Astrocyte (in vitro differentiated cells and primary cell): ENCODE results near the gene LRRTM3.

Experiments used
- EZH2 ChIP-seq: IDR thresholded peaks from 2 replicates; pipeline ENCODE4 v1.6.1; 2012; ENCODE audit warnings: mild to moderate bottlenecking, low read length, inconsistent platforms; ENCODE audit not compliant: insufficient read depth
- TF ChIP-seq, protein P1 (sequence below): IDR thresholded peaks from 2 replicates; pipeline ENCODE4 v1.5.1; 2011; ENCODE audit warnings: low read depth, mild to moderate bottlenecking, inconsistent platforms, low read length, moderate library complexity; ENCODE audit not compliant: insufficient read depth

- TF ChIP-seq EZH2 = no peak
- TF ChIP-seq, protein P1, sequence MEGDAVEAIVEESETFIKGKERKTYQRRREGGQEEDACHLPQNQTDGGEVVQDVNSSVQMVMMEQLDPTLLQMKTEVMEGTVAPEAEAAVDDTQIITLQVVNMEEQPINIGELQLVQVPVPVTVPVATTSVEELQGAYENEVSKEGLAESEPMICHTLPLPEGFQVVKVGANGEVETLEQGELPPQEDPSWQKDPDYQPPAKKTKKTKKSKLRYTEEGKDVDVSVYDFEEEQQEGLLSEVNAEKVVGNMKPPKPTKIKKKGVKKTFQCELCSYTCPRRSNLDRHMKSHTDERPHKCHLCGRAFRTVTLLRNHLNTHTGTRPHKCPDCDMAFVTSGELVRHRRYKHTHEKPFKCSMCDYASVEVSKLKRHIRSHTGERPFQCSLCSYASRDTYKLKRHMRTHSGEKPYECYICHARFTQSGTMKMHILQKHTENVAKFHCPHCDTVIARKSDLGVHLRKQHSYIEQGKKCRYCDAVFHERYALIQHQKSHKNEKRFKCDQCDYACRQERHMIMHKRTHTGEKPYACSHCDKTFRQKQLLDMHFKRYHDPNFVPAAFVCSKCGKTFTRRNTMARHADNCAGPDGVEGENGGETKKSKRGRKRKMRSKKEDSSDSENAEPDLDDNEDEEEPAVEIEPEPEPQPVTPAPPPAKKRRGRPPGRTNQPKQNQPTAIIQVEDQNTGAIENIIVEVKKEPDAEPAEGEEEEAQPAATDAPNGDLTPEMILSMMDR = no peak
Measured at GRCh38 chr10:67050415-67050814, 124.6 kb downstream of the LRRTM3 start.
